GM12878 (cell line): ENCODE measurements around the gene CPO.

ENCODE experiments used
- ATF3 ChIP-seq: IDR thresholded peaks from 2 replicates; pipeline ENCODE4 v1.6.1; 2011; ENCODE audit warnings: low read depth, mild to moderate bottlenecking, low read length, moderate library complexity, borderline replicate concordance; ENCODE audit errors: extremely low read depth
- BACH1 ChIP-seq: fragments of 450-650 bp; IDR thresholded peaks from 2 replicates; pipeline ENCODE4 v1.6.1; 2017; ENCODE audit warnings: mild to moderate bottlenecking, borderline replicate concordance
- BMI1 ChIP-seq: fragments of 450-650 bp; IDR thresholded peaks from 2 replicates; pipeline ENCODE4 v1.6.1; 2016; ENCODE audit warnings: mild to moderate bottlenecking, moderate library complexity, borderline replicate concordance
- CHD2 ChIP-seq: IDR thresholded peaks from 2 replicates; pipeline ENCODE4 v1.6.1; 2011; ENCODE audit warnings: low read depth, low read length, improper control_type of control experiment, borderline replicate concordance
- PAX8 ChIP-seq: fragments of 450-650 bp; IDR thresholded peaks from 2 replicates; pipeline ENCODE4 v1.6.1; 2017; ENCODE audit warnings: mild to moderate bottlenecking, moderate library complexity
- POLR2A ChIP-seq: IDR thresholded peaks from 2 replicates; pipeline ENCODE4 v1.6.1; 2011; ENCODE audit warnings: low read depth, mild to moderate bottlenecking, low read length
- POLR2AphosphoS5 ChIP-seq: IDR thresholded peaks from 2 replicates; pipeline ENCODE4 v1.6.1; 2011; ENCODE audit warnings: mild to moderate bottlenecking, low read length, inconsistent platforms
- SIN3A ChIP-seq: IDR thresholded peaks from 2 replicates; pipeline ENCODE4 v1.6.1; 2012; ENCODE audit warnings: low read depth, low read length, improper control_type of control experiment
- SP1 ChIP-seq: IDR thresholded peaks from one replicate; pipeline ENCODE4 v1.6.1; 2011; ENCODE audit warnings: low read depth, low read length
- YY1 ChIP-seq: IDR thresholded peaks from 2 replicates; pipeline ENCODE4 v1.6.1; 2011; ENCODE audit warnings: low read depth, mild to moderate bottlenecking, low read length
- TF ChIP-seq, protein P1 (sequence below), 3 experiments: IDR thresholded peaks in 2 of 3; conservative IDR thresholded peaks in 1 of 3; 2 replicates each; pipeline ENCODE4 v1.5.1; 2011; ENCODE audit warnings: low read depth in 3 of 3, low read length in 3 of 3, mild to moderate bottlenecking in 3 of 3, control low read depth in 2 of 3, moderate library complexity in 2 of 3, inconsistent platforms in 1 of 3, mixed read lengths in 1 of 3; ENCODE audit not compliant: control insufficient read depth in 2 of 3, insufficient read depth in 1 of 3; ENCODE audit errors: extremely low read depth in 1 of 3

DNA sequence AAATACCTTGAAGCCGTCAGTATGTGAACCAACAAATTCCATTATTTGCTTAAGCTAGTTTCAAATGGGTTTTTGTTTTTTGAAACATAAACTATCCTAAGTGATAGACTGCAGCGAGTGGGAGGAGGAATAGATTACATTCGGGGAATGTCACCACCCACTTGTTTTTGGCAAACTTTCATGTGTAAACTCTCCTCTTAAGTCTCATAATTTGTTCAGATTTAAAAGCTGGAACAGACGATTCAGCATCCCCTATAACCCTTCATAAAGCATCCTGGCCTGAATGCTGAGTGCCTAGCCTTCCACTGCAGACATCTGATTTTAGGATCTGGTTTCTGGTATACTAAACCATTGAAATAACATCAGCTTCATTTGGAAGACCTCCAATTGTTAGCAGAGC, 51.0 kb downstream of the CPO start:
- no peak for TF ChIP-seq SP1
- TF ChIP-seq POLR2AphosphoS5: no peak
- TF ChIP-seq YY1: no peak
- TF ChIP-seq ATF3: no peak
- TF ChIP-seq PAX8: no peak
- TF ChIP-seq BMI1: no peak
- TF ChIP-seq, protein P1, sequence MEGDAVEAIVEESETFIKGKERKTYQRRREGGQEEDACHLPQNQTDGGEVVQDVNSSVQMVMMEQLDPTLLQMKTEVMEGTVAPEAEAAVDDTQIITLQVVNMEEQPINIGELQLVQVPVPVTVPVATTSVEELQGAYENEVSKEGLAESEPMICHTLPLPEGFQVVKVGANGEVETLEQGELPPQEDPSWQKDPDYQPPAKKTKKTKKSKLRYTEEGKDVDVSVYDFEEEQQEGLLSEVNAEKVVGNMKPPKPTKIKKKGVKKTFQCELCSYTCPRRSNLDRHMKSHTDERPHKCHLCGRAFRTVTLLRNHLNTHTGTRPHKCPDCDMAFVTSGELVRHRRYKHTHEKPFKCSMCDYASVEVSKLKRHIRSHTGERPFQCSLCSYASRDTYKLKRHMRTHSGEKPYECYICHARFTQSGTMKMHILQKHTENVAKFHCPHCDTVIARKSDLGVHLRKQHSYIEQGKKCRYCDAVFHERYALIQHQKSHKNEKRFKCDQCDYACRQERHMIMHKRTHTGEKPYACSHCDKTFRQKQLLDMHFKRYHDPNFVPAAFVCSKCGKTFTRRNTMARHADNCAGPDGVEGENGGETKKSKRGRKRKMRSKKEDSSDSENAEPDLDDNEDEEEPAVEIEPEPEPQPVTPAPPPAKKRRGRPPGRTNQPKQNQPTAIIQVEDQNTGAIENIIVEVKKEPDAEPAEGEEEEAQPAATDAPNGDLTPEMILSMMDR (IDR thresholded peaks at IDR 0.05 in 2 of 3, conservative IDR thresholded peaks at IDR 0.05 in 1 of 3; ENCODE audit: control insufficient read depth in 2 of 3, extremely low read depth in 1 of 3, insufficient read depth in 1 of 3, low read depth in 3 of 3, low read length in 3 of 3): no peak
- TF ChIP-seq SIN3A: no peak
- no peak for TF ChIP-seq CHD2
- TF ChIP-seq POLR2A: no peak
- TF ChIP-seq BACH1: no peak
